ENCODE data around the gene ATP6V0C.

ATP6V0C gene

DNA sequence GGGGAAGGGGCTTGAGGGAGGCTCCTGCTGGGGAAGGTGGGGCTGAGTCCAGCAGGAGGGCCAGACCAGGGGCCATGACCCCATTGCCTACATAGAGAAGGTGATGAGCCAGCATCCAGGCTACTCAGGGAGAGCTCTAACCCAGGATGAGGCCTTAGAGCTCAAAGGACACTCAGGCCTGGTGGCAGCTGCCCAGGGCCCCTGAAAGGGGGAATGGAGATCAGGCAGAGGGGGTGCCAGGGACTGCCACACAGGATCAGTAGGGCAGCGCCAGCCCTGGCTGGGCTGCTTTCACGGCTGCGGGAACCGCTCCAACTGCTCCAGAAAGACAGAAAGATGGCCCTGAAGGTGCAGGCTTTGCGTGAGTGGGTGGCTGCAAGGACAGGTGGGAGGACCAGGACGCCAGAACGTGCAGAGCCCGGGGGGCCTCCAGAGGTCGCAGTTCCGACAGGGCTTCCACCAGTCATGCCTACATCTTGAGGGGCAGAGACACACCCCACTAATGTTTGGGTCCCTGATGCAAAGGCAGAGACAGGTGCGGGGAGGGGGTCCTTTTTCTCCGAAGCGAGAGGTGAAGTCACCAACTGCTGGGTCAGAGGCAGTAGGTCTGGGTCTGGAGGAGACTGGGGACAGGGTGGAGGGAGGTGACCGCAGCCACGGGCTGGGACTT is 882 bp upstream of the ATP6V0C start:
- no peak for DNase-seq

DNA sequence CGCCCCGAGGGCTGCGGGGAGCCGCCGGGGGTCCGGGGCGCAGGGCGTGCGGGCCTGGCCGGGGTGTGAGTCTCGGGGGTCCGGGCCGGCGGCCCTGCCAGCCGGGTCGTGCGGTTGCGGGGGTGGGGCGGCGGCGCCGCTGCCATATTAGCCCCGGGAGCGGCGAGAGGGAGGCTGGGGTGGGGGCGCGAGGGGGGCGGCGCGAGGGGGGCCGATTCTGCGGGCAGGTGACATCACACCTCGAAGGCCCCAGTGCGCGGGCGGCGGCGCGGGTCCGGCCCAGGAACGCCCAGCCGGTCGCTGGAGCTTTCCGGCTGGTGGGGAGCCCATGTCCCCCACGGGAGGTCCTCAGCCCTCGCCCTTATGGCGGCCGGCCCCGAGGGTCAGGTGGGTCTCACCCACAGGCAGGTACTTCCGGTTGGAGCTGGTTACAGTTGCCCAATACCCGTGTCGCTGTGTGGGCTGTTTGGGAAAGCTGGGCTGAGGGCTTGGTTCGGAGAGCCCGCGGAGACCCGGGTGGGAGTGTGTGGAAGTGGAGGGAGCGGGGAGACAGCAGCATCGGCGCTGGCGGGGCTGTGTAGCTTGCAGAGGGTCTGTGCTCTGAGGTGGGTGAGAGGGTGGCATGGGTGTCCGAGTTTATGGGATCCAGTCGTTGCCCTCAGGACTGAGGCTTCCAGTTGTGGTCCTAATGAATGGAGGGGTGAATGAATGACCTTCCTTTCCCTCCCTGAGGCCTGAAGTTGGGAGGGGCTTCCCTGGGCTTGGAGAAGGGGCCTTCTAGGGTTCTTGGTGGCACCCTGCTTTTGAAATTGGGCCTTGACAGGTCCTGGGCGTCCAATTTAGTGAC is 804 bp downstream of the ATP6V0C start:
- DNase-seq = no peak

DNA sequence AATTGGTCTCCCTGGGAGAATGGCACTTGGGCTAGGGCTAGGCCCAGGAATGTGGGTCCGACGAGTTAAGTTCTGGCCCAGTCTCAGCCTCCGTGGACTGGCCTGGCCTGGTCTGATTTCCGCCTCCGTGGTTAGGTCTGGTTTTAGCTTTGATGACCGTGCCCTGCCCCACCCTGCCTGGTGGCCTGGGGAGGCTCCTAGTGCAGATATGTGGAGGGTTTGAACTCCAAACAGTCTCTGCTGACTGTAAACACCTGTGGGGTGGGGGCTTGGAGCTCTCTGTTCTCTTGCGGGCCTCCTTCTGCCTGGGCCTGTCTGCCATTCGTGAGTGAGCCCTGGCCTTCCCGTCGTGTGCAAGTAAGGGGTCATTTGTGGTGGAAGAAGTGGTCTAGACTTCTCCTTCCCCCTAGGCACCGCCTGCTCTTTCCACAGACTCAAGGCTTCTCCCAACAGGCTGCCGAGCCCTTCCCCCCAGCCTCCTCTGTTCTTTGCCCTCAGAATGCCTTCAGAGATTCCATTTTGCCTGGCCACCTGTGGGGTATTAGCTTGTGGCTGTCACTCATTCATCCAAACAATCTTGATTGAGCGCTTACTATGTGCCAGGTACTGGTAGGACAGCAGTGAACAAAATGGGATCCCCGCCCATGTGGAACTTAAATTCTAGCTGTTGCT is 1.6 kb downstream of the ATP6V0C start:
- DNase-seq = no peak

DNA sequence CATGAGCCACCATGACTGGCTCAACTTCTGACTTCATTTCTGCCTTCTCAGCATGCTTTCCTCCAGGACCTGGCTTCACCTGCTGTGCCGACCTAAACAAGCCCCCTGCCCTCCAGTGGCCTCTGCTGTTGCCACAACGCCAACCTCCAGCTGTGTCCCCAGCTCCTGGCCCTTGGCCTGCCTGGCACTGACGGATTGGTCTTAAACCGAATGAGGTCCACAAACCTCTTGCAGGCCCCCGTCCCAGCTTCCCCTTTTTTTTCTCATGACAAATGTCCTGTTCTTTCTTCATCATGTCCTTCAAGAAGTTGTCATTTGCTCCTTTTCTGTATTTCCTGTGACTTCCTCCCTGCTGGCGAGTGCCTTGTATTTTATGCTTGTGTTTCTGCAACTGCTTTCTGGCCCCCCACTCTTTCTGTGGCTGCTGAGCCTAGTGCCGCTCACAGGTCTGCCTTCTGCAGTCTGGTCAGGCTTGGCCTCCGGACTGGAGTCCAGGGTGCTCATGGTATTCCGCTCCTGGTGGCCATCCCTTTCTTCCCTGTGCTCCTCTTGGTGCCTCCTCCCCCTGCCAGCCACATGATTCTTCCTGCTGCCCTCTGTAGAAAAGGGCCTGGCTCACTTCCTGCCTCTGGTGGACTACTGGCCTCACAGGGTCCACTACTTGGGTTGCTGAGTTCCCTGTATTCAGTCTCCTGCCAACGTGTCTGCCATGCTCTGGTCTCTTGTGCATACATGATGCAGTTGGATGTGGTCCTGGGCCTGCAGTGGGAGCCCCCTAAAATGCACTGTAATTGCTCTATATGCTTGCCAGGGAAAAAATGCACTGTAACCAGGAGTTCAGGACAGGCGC is 2.9 kb downstream of the ATP6V0C start:
- DNase-seq = no peak

DNA sequence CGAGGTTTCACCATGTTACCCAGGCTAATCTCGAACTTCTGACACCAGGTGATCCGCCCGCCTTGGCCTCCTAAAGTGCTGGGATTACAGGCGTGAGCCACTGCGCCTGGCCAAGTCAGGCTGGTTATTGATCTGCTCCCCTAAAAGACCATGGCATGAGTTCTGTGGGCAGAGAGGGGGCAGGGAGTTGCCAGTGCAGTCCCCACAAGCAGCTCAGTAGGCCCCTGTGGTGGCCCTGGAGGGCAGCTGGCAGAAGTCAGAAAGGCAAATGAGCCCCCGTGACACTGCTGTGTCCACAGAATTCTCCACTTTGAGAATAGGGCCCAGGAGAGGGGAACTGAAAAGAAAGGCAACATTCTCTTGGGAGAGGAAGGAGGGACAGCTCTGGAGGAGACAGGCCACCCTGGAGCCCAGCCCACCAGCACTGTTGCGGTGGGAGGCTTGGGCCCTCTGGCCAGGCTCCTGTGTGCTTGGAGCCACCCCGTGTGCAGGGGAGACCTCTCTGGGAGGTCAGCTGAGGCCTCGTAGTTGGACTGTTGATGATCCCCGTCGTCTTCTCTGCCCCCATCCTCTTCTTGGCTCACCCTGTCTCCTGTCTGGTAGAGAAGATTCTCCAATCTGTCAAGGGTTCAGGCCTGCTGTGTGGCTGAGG is 4.3 kb downstream of the ATP6V0C start:
- DNase-seq = no peak

DNA sequence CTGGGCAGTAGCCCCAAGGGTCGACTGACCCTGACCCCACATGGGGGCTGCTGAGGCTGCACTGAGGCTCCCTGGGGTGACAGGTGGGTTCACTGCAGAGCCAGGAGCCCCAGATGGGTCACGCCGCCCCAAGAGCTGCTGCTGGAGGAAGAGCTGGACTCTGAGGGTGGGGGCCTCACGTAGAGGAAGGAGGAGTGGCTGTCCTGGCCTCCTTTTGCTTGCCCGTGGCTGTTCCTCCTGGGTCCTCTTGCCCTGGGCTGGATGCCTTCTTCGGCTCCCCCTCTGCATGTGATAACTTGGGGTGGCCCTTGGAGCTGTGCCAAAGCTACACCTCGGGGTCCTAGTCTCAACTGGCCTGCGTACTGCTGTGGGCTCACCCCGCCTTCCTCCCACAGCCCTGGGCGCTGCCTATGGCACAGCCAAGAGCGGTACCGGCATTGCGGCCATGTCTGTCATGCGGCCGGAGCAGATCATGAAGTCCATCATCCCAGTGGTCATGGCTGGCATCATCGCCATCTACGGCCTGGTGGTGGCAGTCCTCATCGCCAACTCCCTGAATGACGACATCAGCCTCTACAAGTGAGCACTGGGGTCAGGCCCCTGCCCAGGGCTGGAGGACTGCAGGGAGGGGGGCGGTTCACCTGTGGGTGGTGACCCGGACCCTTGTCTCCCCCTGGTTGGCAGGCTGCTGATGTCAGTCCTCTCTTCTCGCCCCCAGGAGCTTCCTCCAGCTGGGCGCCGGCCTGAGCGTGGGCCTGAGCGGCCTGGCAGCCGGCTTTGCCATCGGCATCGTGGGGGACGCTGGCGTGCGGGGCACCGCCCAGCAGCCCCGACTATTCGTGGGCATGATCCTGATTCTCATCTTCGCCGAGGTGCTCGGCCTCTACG is 5.3 kb downstream of the ATP6V0C start:
- no peak for DNase-seq

DNA sequence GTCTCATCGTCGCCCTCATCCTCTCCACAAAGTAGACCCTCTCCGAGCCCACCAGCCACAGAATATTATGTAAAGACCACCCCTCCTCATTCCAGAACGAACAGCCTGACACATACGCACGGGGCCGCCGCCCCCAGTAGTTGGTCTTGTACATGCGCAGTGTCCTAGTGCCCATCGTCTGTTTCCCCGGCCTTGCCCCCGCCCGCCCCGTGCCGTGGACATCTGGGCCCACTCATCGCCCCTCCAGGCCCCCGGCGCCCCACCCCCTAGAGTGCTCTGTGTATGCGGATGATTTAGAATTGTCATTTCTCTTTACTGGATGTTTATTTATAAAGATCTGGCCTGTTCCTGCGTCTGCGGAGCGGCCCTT is 5.9 kb downstream of the ATP6V0C start:
- DNase-seq = no peak

- peak; percentile 65 for DNase-seq
Observed at GRCh38 chr16:2520097-2520783, 6.5 kb downstream of the ATP6V0C start, which contains the start of gene AMDHD2. Gene AMDHD2 (plus strand): TSS chr16:2520371. CDS start chr16:2520459, 88 bp downstream.

- DNase-seq = no peak
Observed at GRCh38 chr16:2520784-2521531, 7.2 kb downstream of the ATP6V0C start.

DNA sequence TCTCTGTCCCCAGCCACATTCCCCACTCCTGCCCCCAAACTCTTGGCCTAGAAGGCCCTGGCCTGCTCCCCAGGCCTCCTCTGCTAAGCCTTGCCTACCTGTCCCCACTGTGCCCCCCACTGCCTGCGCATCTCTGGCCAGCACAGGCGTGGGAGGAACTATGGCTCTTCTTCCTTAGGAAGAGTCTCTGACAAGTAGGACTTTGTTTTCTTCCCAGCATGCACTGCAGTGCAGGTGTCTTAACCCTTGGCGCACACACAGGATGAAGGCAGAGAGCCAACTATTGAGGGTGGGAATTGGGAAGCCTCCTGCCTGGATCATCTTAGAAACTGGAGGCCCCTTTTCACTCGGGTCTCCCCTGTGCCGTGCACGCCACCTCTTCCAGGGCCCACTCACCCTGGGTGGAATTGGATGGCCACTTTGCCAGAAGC is 10.1 kb downstream of the ATP6V0C start:
- no peak for DNase-seq

GRCh38 chr16:2524339-2524938 is 10.7 kb downstream of the ATP6V0C start:
- DNase-seq = no peak

- no peak for DNase-seq
Observed at GRCh38 chr16:2526135-2526534, 12.4 kb downstream of the ATP6V0C start.

GRCh38 chr16:2527071-2527783 is 13.5 kb downstream of the ATP6V0C start:
- no peak for DNase-seq

- DNase-seq = no peak
Observed at GRCh38 chr16:2527784-2528100, 14.0 kb downstream of the ATP6V0C start.

- no peak for DNase-seq
Observed at GRCh38 chr16:2528161-2529060, 14.7 kb downstream of the ATP6V0C start.

GRCh38 chr16:2529061-2529931 is 15.5 kb downstream of the ATP6V0C start:
- DNase-seq = no peak
